Thoracic aorta (tissue), 2 donors: ENCODE results near the gene FAM13C. TPM values are rescaled to one million over a fixed set of nuclear protein-coding genes. Genes with fewer than 3 reads are reported as not detected.

Experiments
- ATAC-seq: fragments of 150-250 bp; one replicate; pipeline ENCODE4 v1.8.0; 2017; ENCODE audit warnings: low read depth; ENCODE audit not compliant: insufficient number of reproducible peaks, low FRiP score
- DNase-seq: peaks from one replicate; pipeline ENCODE4 v3.0.0-alpha.2; 2020; ENCODE audit warnings: low spot score
- H3K27ac ChIP-seq, 2 donors: fragments of 200-600 bp; sonication (generic); 1 replicate in 1 of 2; 2 replicates in 1 of 2; pipeline ENCODE4 v1.5.1; 2016; ENCODE audit warnings: mild to moderate bottlenecking in 2 of 2, moderate library complexity in 2 of 2
- H3K27me3 ChIP-seq: fragments of 200-600 bp; sonication (generic); replicated peaks from 2 replicates; pipeline ENCODE4 v1.6.0; 2016; ENCODE audit warnings: mild to moderate bottlenecking; ENCODE audit not compliant: insufficient read depth
- H3K36me3 ChIP-seq: fragments of 200-600 bp; sonication (generic); one replicate; pipeline ENCODE4 v1.5.1; 2016
- H3K4me1 ChIP-seq, 2 donors: fragments of 200-600 bp; sonication (generic); 1 replicate in 1 of 2; 2 replicates in 1 of 2; pipeline versions ENCODE4 v1.5.1 to v1.6.0; 2016; ENCODE audit warnings: low read depth in 2 of 2, mild to moderate bottlenecking in 1 of 2; ENCODE audit not compliant: control insufficient read depth in 1 of 2
- H3K4me3 ChIP-seq: fragments of 200-600 bp; sonication (generic); 2 replicates; pipeline ENCODE4 v1.5.1; 2016; ENCODE audit warnings: mild to moderate bottlenecking
- H3K9me3 ChIP-seq: fragments of 200-600 bp; sonication (generic); 2 replicates; pipeline ENCODE4 v1.5.1; 2016
- total RNA-seq, 2 donors: library from RNA; depleted of rRNA; stranded (reverse); fragments of >200 nt; gene quantifications; one replicate each; pipeline versions ENCODE4 v1.1.0 to v1.2.3, GENCODE V29; 2016
- TF ChIP-seq, protein P1 (sequence below): fragments of 200-600 bp; sonication (generic); IDR thresholded peaks from one replicate; pipeline ENCODE4 v1.5.1; 2019; ENCODE audit warnings: antibody characterized with exemption

Gene FAM13C
- total RNA-seq, 2 donors from 2014 or later: 20.4 to 30.9 TPM

GRCh38 chr10:59384761-59385160, 22.4 kb upstream of the FAM13C start:
- TF ChIP-seq, protein P1, sequence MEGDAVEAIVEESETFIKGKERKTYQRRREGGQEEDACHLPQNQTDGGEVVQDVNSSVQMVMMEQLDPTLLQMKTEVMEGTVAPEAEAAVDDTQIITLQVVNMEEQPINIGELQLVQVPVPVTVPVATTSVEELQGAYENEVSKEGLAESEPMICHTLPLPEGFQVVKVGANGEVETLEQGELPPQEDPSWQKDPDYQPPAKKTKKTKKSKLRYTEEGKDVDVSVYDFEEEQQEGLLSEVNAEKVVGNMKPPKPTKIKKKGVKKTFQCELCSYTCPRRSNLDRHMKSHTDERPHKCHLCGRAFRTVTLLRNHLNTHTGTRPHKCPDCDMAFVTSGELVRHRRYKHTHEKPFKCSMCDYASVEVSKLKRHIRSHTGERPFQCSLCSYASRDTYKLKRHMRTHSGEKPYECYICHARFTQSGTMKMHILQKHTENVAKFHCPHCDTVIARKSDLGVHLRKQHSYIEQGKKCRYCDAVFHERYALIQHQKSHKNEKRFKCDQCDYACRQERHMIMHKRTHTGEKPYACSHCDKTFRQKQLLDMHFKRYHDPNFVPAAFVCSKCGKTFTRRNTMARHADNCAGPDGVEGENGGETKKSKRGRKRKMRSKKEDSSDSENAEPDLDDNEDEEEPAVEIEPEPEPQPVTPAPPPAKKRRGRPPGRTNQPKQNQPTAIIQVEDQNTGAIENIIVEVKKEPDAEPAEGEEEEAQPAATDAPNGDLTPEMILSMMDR: no peak
- H3K36me3 ChIP-seq: no peaks in the 10 kb centered on the region
- H3K4me1 ChIP-seq: peaks cover 16 to 42% of the 10 kb centered on the region in 2 donors

DNA sequence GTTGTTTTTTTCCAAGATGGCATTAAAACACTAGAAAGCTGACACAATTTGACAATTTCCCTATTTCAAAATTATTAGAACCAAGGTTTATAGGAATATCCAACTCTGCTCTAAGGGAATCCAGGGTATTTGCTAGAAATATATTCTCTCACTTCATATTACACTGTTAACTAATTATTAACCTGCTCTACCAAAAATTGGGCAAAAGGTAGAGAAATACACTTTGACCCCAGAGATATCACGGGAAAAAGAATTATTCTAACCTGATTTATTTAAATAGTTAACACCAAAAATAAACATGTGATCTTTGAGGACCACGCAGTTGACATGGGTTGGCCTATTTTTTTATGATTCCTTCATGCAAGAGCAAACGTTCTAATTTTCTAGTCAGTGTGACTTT, 21.6 kb upstream of the FAM13C start:
- ATAC-seq: no peak
- H3K27me3 ChIP-seq: no peaks in the 10 kb centered on the region
- no peaks in the 10 kb centered on the region for H3K9me3 ChIP-seq
- peaks cover 16 to 42% of the 10 kb centered on the region in 2 donors for H3K4me1 ChIP-seq
- TF ChIP-seq, protein P1: no peak
- DNase-seq: no peak
- no peak overlapping the region for H3K4me3 ChIP-seq
- no peaks in the 10 kb centered on the region for H3K36me3 ChIP-seq
- peak overlapping the region; percentile 75 to 80 for H3K27ac ChIP-seq

More at GRCh38 chr10:59384761-59385160, 22.4 kb upstream of the FAM13C start:
- ATAC-seq (no peak), DNase-seq (no peak)
- Histone ChIP-seq H3K4me3 (no peak overlapping the region), H3K27me3 (no peaks in the 10 kb centered on the region), H3K27ac (no peak overlapping the region), H3K9me3 (no peaks in the 10 kb centered on the region)

GRCh38 chr10:59383436-59383835, 21.1 kb upstream of the FAM13C start:
- DNase-seq: no peak
- Histone ChIP-seq H3K4me1 (peaks cover 15 to 37% of the 10 kb centered on the region in 2 donors), H3K4me3 (peak overlapping the region; percentile 15), H3K36me3 (no peaks in the 10 kb centered on the region), H3K27me3 (no peaks in the 10 kb centered on the region), H3K9me3 (no peaks in the 10 kb centered on the region), H3K27ac (peak overlapping the region; percentile 75 to 80)
- TF ChIP-seq, protein P1: no peak
- no peak for ATAC-seq

- no peaks in the 10 kb centered on the region for H3K36me3 ChIP-seq
- H3K4me1 ChIP-seq: peaks cover 11 to 32% of the 10 kb centered on the region in 2 donors
- DNase-seq (no peak), ATAC-seq (peak; percentile 41)
- peak overlapping the region; percentile 15 for H3K4me3 ChIP-seq
- no peaks in the 10 kb centered on the region for H3K27me3 ChIP-seq
- TF ChIP-seq, protein P1: no peak
- no peaks in the 10 kb centered on the region for H3K9me3 ChIP-seq
- peak overlapping the region; percentile 75 to 80 for H3K27ac ChIP-seq
Measured at GRCh38 chr10:59382831-59383295, 20.5 kb upstream of the FAM13C start.

DNA sequence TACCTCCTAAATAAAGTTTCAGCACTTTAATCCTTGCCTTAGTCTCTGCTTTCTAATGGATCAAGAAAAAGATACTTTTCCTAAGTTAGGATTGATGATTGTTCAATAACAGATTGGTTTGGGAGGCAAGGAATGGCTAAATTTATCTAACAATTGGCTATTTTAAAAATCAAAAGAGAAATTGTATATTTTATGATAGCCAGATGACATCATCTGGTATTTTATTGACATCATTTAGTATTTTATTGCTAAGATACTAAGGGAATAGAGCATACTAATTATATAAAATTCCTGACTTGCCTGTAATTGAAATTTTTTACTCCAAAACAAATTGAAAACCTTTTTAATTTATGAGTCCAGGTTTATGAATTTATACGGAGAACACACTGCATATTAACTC, 19.3 kb upstream of the FAM13C start:
- Histone ChIP-seq H3K4me3 (no peak overlapping the region), H3K4me1 (peaks cover 11 to 21% of the 10 kb centered on the region in 2 donors), H3K9me3 (no peaks in the 10 kb centered on the region), H3K36me3 (no peaks in the 10 kb centered on the region), H3K27ac (peak overlapping the region; percentile 75 to 80), H3K27me3 (no peaks in the 10 kb centered on the region)
- DNase-seq (no peak), ATAC-seq (no peak)
- TF ChIP-seq, protein P1: no peak
